HG03066 (cell line): Measurements from ENCODE around the gene ING5.
"Not testable (repeated sequence)": the region's sequence is repeated elsewhere in the genome, so short reads cannot be mapped to it uniquely, and the experiment has no call there.

Experiments used
- ATAC-seq: cut with Tn5 transposase; IDR thresholded peaks from one replicate; pipeline ENCODE4 v1.9.1; 2021; ENCODE audit warnings: low read depth; ENCODE audit not compliant: unreplicated experiment

The ING5 gene

DNA sequence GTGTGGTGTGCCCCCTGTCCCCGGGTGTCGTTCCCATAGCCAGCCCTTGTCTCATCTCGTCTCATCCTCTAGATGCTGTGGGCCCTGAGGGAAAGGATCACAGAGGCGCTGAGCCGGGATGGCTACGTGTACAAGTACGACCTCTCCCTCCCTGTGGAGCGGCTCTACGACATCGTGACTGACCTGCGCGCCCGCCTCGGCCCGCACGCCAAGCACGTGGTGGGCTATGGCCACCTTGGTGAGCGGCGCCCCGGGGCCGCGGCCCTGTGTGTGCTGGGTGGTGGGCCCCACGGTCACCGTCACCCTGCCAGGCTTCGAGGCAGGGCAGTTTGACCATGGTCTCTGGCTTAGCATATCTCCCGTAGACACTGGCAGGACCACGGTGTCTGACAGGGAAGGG lies 53.9 kb downstream of the ING5 start:
- no peak for ATAC-seq

DNA sequence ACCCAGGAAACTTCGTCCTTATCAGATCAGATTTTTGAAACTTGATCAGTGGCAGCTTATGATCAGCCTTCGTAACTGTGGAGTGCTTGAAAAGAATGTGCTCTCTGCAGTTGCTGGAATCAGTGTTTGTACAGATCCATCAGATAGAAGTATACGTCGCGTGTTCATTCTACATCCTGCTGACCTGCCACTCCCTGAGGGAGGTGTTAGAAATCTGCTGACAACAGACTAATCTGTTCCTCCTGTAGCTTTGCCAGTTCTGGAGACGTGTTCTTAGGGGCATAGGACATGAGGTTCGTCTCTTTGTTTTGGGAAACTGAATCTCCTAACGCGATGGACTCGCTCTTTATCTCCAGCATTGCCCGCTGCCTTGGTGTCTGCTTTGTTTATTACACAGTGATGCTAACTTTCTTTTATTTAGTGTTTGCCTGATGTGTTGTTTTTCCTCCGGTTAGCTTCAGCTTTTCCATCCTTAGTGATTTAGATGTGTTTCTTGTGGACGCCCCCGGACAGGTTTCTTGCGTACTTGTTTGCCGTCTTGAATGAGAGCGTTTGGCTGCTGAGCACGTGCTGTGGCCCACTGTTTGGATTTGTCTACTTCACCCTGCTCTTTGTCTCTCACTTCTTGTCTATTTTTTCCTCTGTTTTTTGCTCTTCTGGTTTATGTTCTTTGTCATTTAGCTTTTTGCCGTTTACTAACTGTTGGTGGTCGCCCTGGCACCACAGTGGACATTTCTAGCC lies 57.4 kb downstream of the ING5 start:
- no peak for ATAC-seq

DNA sequence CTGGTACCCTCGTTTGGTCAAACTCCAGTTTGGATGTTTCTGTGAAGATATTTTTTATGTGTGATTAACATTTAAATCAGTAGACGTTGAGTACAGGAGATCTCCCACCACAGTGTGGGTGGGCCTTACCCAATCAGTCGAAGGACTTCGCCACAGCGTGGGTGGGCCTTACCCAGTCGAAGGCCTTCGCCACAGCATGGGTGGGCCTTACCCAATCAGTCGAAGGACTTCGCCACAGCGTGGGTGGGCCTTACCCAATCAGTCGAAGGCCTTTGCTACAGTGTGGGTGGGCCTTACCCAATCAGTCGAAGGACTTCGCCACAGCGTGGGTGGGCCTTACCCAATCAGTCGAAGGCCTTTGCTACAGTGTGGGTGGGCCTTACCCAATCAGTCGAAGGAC lies 58.1 kb downstream of the ING5 start:
- not testable (repeated sequence) for ATAC-seq

DNA sequence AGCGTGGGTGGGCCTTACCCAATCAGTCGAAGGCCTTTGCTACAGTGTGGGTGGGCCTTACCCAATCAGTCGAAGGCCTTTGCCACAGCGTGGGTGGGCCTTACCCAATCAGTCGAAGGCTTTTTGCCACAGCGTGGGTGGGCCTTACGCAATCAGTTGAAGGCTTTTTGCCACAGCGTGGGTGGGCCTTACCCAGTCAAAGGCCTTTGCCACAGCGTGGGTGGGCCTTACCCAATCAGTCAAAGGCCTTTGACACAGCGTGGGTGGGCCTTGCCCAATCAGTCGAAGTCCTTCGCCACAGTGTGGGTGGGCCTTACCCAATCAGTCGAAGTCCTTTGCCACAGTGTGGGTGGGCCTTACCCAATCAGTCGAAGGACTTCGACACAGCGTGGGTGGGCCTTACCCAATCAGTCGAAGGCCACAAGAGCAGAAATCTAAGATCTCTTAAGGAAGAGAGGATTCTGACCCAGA lies 58.5 kb downstream of the ING5 start:
- no peak for ATAC-seq

DNA sequence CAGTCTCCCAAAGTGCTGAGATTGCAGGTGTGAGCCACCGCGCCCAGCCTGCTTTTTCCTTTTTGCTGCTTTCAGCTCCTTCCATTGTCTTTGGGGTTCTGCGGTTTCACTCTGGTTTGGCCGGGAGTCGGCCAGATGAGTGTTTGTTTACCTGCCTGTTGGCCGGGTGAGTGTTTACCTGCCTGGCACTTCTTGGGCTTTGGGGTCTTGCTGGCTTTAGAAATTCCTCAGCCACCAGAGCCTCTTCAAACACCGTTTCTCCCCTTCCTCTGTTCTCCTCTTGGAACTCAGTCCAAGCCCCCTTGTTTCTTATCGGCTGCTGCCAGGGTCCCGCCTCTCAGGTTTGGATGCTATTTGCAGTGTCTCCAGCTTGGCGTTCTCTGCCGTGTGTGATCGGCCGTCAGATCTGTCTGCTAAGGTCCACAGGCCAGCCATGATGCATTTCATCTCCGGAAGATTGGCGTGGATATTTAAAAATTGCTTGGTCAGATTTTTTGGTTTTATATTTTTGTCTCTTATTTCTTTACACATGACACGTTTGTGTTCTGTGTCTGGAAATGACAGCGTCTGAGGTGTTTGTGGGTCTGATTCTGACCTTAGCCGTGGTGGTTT lies 60.6 kb downstream of the ING5 start:
- no peak for ATAC-seq

DNA sequence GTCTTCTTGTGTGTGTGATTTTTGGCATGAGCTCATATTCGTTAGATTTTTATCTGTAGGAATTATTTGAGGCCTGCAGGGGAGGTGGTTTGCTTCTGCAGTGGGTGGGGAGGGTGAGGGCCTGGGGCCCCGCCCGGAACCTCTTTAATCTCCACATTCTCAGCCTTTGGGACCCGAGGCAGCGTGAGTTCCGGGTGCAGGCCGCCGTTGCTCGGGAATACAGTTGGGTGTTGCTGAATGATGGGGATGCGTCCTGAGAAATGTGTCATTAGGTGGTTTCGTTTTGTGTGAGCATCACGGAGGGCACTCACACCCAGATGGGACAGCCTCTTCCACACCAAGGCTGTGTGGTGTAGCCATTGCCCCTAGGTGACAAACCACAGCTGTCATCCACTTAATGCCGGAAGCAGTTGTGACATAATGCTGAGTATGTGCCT lies 61.1 kb downstream of the ING5 start:
- ATAC-seq = no peak

DNA sequence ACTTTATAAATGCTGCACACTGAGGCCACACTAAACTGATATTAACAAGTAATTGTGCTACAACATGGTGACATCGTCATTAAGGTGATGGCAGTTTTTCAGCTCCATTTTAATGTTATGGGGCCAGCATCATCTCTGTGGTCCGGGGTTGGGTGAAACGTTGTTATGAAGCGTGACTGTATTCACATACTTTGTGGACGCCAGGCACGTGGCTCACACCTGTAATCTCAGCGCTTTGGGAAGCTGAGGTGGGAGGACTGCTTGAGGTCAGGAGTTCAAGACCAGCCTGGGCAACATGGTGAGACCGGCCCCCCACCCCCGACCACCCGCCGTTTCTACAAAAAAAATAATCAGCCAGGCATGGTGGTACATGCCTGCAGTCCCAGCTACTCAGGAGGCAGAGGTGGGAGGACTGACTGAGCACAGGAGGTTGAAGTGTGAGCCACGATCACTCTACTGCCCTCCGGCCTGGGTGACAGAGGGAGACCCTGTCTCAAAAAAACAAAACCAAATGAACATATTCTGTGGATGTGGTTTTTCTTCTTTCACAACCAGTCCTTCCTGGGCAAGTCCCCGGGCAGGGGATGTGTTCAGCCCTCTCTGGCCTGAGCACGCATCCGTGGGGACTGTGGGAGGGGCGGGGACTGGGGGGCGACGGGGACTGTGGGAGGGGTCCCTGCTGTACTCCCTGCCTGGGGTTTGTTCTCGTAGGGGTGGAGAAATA lies 61.9 kb downstream of the ING5 start:
- no peak for ATAC-seq

DNA sequence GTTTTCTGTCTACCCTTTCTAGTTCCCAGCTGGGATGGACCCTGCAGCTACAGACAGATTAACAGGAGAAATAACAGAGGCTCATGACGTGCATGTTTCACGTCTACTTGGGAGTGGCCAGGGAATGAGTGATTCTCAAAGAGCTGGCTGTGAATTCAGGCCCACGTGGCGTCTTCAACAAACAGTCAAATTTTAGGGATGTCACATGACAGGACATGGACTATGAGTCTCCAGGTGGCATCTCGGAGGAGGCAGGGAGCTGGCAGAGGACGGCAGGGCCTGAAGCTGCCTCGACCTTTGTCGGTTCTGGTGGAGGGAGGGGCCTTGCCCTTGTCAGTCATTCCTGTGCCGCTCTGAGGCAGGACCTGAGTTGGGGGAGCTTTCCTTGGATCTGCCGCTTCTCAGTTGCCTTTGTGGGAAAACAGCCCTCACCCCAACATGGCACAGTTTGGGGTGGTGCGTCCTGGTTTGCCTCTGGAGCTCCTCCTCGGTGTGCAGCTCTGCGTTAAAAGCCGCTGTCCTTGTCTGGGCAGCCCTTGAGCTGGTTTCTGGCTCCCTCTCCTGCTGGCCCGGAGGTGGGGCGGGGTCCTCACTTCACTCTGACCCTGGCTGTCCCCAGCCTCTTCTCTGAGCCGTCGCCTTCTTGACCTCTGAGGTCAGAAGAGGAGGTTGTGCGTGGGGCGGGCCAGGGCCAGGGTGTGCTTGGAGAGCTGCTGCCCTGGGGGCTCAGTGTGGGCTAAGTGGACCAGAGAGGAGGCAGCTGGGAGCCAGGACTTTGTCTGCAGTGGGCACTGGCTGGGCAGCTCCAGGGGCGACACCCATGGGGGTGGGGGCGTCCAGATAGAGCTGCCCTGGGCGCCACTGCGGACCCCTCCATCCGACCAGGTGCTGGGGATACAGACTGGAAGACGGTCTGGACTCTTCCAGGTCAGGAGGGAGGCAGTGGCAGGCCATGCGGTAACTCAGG lies 62.7 kb downstream of the ING5 start:
- no peak for ATAC-seq

DNA sequence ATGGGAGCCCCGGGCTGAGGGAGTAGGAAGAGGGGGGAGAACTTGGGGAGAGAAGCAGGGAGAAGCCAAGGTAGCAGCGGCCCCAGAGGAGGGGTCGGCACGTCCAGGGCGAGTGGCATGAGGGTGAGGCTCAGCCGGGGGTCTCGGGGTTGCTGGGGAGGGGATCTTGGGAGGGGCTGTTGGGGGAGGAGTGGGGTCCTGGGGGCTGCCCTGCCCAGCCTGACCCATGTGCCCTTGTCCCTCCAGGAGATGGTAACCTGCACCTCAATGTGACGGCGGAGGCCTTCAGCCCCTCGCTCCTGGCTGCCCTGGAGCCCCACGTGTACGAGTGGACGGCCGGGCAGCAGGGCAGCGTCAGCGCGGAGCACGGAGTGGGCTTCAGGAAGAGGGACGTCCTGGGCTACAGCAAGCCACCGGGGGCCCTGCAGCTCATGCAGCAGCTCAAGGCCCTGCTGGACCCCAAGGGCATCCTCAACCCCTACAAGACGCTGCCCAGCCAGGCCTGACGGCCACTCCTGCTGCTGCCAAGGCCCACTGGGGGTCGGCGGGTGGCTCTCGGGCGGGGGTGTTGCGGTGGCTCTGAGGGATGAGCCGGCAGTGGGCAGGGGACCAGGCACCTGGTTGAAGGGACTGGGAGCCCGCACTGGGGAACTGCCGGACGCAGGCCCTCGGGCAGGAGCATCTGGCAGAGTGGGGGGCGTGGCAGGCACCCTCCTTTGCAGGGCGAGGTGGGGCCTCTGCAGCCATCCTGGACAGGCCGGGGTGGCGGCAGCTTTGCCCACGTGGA lies 65.8 kb downstream of the ING5 start:
- no peak for ATAC-seq

DNA sequence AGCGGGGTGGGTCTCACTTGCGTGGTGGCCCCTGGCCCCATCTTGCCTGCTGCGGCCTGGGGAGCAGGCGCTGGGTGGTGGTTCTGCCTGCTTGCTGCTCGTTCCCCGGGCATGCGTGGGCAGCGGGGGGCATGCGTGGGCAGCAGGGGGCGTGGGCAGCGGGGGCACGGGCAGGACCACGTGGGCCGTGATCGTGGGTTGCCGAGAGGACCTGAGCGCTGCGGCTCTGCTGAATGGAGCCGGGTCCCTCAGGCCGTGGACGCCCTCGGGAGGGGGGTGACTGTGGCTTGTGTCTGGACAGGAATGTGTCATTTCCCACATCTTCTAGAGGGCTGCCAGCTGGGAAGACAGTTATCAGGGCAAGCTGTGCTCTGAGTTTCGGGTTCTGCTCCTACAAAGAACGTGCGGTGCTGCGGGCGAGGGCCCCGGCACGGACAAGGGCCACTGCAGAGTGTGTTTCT lies 66.4 kb downstream of the ING5 start:
- no peak for ATAC-seq

DNA sequence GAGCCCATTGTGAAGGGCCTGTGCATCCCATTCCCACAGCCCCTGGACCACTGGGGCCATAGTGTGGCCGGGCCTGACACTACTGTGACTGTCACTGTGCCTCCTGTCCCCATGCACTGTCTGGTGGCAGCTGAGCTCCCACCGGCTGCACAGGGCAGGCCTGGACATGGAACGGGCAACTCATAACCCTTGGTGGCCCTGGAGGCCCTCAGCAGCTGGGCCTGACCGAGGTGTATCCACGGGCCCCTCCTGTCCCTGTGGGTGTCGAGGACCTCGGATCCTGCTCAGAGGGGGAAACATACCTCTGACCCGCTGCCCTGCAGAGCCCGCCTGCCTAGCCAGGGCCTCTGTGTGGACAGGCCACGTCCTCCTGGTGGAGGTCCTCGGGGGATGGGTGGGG lies 67.0 kb downstream of the ING5 start:
- ATAC-seq = no peak

DNA sequence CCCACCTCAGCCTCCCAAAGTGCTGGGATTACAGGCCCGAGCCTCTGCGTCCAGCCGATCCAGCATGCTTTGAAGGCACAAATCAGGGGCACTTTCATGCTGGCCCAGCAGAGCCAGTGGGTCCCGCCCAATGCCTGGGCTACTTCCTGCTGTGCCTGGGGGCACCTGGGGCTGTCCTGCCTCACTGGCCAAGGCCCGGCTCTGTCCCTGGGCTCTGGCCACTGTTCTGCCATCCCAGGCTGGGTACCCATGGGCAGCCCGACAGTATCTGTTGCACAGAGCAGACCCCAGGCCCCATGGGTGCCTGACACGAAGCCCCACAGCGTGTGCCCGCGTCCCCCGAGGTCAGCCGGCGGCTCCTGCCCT lies 68.0 kb downstream of the ING5 start:
- no peak for ATAC-seq

DNA sequence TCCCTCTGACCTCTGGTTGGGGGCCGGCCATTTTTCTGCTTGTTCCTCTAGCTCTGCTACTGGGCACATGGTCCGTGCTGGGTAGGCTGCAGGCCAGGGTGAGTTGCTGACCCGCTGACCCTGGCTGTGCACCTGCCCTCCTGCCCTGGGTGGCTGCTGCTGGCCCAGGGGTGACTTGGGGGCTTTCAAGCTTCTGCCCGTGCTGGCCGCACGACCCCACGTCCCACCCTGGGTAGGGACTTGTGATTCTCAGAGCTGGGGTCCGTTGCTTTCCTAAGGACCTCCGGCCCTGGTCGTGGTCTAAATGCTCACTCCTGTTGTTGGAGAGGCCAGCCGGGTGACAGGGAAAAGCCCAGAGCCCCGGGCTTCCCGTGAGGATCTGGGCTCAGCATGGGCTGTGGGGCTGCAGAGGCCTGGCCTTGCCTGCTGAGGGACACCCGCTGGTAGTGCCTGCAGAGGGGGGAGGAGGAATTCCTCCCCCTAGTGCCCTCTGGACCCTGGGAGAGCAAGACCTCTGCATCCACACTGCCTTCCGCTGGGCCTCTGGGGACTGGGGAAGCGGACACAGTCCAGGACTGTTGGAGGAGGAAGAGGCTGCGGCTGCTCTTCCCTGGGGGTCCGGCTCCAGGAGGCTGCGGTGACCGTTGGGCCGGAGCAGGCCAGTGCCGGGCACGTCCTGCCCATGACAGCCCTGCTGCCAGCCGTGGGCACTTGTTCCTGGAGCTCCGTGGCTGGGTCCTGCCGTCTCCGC lies 68.5 kb downstream of the ING5 start:
- ATAC-seq = no peak

DNA sequence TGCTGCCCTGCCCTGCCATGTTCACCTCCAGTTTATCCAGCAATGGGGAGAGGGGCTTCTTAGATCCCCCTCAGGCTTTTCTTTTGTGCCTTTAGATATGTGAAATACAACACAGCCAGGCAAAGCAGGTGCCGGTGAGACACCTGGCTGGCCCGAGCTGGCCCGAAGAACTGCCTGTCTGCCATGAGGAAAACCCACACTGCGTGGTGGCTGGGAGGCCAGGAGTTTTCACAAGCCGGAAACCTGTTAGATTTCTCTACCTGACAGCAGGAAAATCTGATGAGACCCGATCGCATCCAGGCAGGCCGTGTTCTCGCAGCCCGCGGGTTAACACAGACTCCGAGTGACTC lies 69.1 kb downstream of the ING5 start:
- ATAC-seq = no peak

DNA sequence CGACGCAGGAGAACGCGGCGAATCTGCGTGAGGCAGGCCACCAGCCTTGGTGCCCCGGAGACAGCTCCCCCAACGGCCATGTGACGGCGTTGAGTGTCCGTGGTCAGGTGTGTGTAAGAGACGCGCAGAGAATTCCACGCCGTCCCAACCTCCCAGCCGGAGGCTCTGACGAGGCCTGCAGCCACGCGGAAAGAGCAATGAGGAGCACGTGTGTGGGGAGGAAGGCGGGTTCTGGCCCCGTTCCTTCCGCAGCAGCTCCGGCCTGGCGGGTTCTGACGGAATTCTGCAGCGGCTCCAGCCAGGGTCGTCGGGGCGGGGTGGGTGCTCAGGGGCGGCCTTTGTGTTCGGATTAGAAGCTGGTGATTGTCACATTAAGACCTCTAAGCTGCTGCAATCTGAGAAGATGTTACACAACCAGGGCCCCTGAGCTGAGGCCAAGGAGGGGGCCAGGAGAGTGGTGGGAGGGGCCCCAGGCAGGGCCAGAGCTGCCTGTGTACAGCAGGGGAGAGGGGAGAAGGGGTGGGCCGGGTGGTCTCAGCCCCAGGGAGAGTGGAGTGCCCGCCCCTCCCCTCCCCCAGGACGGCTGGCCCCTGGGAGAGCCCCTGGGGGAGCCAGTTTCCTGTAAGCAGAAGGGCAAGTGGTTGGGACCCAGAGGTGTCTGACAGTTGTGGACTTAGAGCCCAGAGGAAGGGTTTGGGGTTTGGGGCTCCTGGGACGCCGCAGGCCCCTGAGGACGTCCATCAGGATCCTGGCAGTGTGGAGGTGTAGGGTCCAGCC lies 69.6 kb downstream of the ING5 start:
- ATAC-seq = no peak

DNA sequence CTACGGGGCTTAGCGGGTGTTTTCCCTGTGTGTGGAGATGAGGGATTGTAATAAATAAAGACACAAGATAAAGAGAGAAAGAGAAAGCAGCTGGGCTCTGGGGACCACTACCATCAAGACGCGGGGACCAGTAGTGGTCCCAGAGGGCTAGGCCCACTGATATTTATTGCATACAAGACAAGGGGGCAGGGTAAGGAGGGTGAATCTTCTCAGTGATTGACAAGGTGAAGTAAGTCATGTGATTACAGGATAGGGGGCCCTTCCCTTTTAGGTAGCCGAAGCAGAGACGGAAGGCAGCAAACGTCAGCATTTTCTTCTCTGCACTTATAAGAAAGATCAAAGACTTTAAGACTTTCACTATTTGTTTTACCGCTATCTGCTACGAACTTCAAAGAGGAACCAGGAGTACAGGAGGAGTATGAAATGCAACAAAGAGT lies 70.2 kb downstream of the ING5 start:
- ATAC-seq = no peak

DNA sequence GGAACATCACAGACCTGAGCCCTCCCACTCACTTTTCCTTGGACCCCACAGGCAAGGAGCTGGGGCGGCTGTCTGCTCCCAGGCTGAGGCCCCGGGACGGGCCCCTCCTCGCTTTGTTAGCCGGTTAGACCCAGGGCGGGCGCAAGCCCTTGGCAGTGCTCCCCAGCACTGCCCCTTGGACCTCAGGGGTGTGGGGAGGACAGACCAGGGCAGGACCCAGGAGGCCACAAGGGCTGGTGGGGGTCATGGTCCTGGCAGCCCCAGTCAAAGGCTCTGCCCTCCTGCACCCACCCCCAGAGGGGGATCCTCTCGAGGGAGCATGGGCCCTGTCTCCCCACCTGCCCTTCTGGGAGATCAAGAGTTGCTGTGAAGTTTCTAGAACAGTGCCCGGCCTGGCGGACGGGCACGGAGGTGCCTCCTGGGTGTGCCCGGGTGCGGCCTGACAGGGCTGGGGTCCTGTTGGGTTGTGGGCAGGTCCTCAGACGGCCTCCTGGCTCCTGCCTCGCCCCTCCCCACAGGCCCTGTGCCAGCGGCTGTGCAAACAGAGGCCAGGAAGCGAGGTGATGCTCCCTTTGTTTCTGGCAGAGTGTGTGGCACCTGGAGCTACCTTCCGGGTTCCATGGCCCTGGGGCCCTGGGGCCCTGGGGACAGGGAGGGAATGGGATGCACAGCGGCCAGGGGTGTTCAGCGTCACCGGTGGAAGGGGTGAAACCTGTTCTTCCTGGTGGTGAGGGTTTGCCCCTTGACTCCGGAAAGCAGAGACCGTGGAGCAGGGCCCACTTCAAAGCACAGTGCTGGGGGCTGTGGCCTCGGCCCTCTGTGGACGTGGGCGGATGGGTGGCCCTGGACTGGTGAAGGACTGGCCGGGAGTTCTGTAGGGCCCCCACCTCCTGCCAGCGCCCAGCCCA lies 71.9 kb downstream of the ING5 start:
- ATAC-seq = no peak
